Upper lobe of right lung (tissue), 1 donor: ENCODE data around the gene NHERF2. TPM values are rescaled to one million over a fixed set of nuclear protein-coding genes. Genes with fewer than 3 reads are reported as not detected.

Source experiments
- ATAC-seq: fragments of 200-7000 bp; cut with Tn5 transposase; one replicate; pipeline ENCODE4 v1.9.1; 2020; ENCODE audit warnings: mild to moderate bottlenecking, moderate library complexity
- DNase-seq: peaks from one replicate; pipeline ENCODE4 v3.0.0-alpha.2; 2020
- H3K27ac ChIP-seq: fragments of 200-600 bp; one replicate; pipeline ENCODE4 v1.8.0; 2022
- H3K27me3 ChIP-seq: fragments of 200-600 bp; one replicate; pipeline ENCODE4 v1.8.0; 2022; ENCODE audit warnings: mild to moderate bottlenecking
- H3K36me3 ChIP-seq: fragments of 200-600 bp; one replicate; pipeline ENCODE4 v1.8.0; 2022
- H3K4me1 ChIP-seq: fragments of 200-600 bp; one replicate; pipeline ENCODE4 v1.8.0; 2022
- H3K4me3 ChIP-seq: fragments of 200-600 bp; one replicate; pipeline ENCODE4 v1.8.0; 2022; ENCODE audit warnings: mild to moderate bottlenecking
- H3K9me3 ChIP-seq: fragments of 200-600 bp; one replicate; pipeline ENCODE4 v1.8.0; 2022
- intact Hi-C: fragments of 100-400 bp; cut with DNase I; formaldehyde crosslinking; loops from one replicate; pipeline ENCODE4 v1.11.0; 2022
- total RNA-seq: library from RNA; stranded (reverse); fragmentation: NEBNext Ultra II Directional; extraction: Animal tissue kit (Norgen Biotek cat#: 25700); gene quantifications from one replicate; pipeline ENCODE4 v1.2.1, GENCODE V29; 2021
- TF ChIP-seq, protein P1 (sequence below): fragments of 200-600 bp; IDR thresholded peaks from one replicate; pipeline ENCODE4 v1.8.0; 2022; ENCODE audit warnings: antibody characterized with exemption
- donor health status: DM: no; HTN: yes; CAD: no; lungs with severe emphysema.

NHERF2 gene
- total RNA-seq, 1 donor from 2014 or later, result 363 TPM

DNA sequence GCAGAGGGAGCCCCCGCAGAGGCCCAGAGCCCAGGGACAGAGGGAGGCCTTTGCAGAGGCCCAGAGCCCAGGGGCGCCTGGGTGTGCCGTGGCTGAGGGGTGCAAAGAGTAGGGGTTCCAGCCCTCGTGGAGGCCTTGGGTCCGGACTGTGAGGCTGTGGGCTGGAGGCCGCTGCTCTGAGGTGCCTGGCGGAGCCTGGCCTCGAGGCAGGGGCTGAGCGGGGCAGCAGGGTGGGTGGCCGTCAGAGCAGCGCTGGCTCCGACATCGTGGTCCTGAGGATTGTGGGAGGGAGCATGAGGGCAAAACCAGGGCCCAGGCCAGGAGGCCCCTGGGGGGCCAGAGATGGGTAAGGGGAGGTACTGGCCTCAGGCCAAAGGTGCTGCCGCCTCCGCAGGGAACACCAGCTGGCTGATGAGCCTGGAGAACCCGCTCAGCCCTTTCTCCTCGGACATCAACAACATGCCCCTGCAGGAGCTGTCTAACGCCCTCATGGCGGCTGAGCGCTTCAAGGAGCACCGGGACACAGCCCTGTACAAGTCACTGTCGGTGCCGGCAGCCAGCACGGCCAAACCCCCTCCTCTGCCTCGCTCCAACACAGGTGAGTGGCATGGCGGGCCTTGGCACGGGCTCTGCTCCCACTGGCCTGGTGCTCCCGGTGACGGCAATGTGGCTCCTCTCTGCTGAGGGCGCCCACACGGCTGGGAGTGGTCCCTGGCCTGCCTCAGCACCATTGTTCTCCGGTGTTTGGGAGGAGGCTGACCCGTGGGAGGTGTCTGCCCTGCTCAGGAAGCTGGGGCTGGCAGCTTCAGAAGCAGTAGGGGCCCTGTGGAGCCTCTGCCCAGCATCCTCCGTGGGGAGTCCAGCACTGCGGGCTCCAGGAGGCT lies 54.7 kb downstream of the NHERF2 start:
- ATAC-seq (peak; percentile 4), DNase-seq (no peak)
- Histone ChIP-seq H3K4me3 (no peak overlapping the region), H3K27ac (no peak overlapping the region), H3K36me3 (peaks cover 82% of the 10 kb centered on the region), H3K27me3 (no peaks in the 10 kb centered on the region), H3K4me1 (peaks cover 8% of the 10 kb centered on the region), H3K9me3 (no peaks in the 10 kb centered on the region)
- TF ChIP-seq, protein P1, sequence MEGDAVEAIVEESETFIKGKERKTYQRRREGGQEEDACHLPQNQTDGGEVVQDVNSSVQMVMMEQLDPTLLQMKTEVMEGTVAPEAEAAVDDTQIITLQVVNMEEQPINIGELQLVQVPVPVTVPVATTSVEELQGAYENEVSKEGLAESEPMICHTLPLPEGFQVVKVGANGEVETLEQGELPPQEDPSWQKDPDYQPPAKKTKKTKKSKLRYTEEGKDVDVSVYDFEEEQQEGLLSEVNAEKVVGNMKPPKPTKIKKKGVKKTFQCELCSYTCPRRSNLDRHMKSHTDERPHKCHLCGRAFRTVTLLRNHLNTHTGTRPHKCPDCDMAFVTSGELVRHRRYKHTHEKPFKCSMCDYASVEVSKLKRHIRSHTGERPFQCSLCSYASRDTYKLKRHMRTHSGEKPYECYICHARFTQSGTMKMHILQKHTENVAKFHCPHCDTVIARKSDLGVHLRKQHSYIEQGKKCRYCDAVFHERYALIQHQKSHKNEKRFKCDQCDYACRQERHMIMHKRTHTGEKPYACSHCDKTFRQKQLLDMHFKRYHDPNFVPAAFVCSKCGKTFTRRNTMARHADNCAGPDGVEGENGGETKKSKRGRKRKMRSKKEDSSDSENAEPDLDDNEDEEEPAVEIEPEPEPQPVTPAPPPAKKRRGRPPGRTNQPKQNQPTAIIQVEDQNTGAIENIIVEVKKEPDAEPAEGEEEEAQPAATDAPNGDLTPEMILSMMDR, result no peak
- intact Hi-C loops, result no loop called here

DNA sequence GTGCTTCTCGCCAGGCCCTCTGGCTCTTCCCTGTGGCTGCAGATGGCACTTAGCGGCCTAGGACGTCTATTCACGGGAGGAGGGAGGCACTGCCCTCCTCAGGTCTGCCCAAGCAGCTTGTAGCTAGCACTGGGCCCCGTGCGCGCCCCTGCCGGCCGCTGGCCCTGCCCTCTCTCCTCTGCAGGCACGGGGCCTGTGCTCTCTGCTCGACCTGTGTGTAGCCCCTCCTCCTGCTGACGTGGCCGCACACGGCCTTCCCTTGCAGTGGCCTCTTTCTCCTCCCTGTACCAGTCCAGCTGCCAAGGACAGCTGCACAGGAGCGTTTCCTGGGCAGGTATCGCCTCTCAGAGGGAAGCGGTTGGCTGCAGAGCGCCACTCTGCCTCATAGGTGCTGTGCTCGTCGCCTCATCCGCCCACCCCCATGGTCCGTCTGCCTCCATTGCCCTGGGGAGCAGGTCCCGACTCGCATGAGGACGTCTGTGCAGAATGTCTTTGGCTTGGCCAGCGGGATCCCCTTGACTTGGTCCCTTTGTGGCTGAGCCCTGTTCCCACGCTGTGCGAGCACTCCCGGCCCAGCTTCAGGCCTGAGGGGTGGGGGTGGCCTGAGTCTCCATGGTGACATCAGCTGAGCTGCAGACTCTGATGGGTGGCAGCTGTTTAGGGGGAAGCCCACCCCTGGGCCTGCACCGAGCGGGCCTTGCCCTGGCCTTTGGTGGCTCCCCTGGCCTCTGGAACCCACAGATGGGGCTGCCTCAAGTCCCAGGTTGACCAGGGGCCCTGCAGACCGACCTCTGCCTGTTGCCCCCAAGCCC lies 55.7 kb downstream of the NHERF2 start:
- intact Hi-C loops, result no loop called here
- Histone ChIP-seq H3K4me1 (peaks cover 8% of the 10 kb centered on the region), H3K27ac (no peak overlapping the region), H3K27me3 (no peaks in the 10 kb centered on the region), H3K36me3 (peaks cover 80% of the 10 kb centered on the region), H3K9me3 (no peaks in the 10 kb centered on the region), H3K4me3 (no peak overlapping the region)
- TF ChIP-seq, protein P1, result no peak
- ATAC-seq, result peak; percentile 1
- no peak for DNase-seq

DNA sequence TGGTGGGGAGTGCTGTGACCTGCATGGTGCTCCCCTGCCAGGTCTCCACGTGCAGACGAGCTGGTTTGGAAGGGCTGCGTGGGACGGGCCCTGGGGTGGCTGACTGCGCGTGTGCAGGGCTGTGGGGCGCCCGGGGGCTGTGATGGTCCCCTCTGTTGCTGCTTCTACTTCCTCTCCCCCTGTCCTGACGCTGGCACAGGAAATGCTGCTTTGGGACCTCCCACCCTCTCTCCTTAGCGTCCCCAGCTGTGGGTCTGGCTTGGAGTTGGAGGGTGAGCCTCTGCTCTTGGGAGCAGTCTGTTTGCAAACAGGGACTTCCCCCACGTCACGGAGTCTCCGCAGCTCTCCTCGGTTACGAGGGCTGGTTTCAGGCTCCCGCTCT lies 56.3 kb downstream of the NHERF2 start:
- DNase-seq, result no peak
- no peaks in the 10 kb centered on the region for H3K27me3 ChIP-seq
- H3K4me1 ChIP-seq, result peaks cover 8% of the 10 kb centered on the region
- peaks cover 83% of the 10 kb centered on the region for H3K36me3 ChIP-seq
- TF ChIP-seq, protein P1, result no peak
- intact Hi-C loops, result no loop called here
- no peak overlapping the region for H3K27ac ChIP-seq
- no peaks in the 10 kb centered on the region for H3K9me3 ChIP-seq
- no peak overlapping the region for H3K4me3 ChIP-seq
- no peak for ATAC-seq

DNA sequence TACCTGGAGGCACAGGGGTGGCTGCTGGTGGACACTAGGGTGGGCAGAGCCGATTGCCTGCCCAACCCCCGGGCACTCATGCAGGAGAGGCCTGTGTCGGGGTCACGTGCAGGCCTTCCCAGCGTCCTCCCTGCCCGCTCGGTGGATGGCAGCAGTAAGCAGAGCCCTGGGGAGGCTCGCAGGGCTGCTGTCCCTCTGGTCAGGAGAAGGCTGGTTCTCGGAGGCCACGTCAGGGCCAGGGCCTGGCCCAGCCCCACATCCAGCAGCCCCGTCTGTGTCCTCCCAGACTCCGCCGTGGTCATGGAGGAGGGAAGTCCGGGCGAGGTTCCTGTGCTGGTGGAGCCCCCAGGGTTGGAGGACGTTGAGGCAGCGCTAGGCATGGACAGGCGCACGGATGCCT lies 56.7 kb downstream of the NHERF2 start:
- intact Hi-C loops, result no loop called here

More for the DNA sequence above, 56.7 kb downstream of the NHERF2 start:
- TF ChIP-seq, protein P1, result no peak
- H3K4me3 ChIP-seq, result no peak overlapping the region
- peaks cover 86% of the 10 kb centered on the region for H3K36me3 ChIP-seq
- ATAC-seq, result no peak
- no peak overlapping the region for H3K27ac ChIP-seq
- H3K9me3 ChIP-seq, result no peaks in the 10 kb centered on the region
- H3K4me1 ChIP-seq, result peaks cover 8% of the 10 kb centered on the region
- DNase-seq, result no peak
- H3K27me3 ChIP-seq, result no peaks in the 10 kb centered on the region
